Ectodermal cell (in vitro differentiated cells): ENCODE data around the gene ZFYVE28.

ENCODE experiments used
- H3K27ac ChIP-seq: 2 replicates; pipeline ENCODE4 v1.7.0; 2013; ENCODE audit warnings: mild to moderate bottlenecking, low read depth, low read length; ENCODE audit not compliant: insufficient read depth, poor library complexity, severe bottlenecking
- H3K27me3 ChIP-seq: 2 replicates; pipeline ENCODE4 v1.7.0; 2013; ENCODE audit warnings: mild to moderate bottlenecking, low read length; ENCODE audit not compliant: insufficient read depth, control insufficient read depth, poor library complexity, severe bottlenecking
- H3K36me3 ChIP-seq: one replicate; pipeline ENCODE4 v1.7.0; 2013; ENCODE audit warnings: low read length; ENCODE audit not compliant: control insufficient read depth, insufficient read depth
- H3K4me1 ChIP-seq: one replicate; pipeline ENCODE4 v1.7.0; 2013; ENCODE audit warnings: low read length; ENCODE audit not compliant: control insufficient read depth, insufficient read depth
- H3K4me3 ChIP-seq: 2 replicates; pipeline ENCODE4 v1.7.0; 2013; ENCODE audit warnings: low read depth, low read length, control low read depth; ENCODE audit not compliant: insufficient read depth
- H3K9me3 ChIP-seq: 2 replicates; pipeline ENCODE4 v1.7.0; 2013; ENCODE audit warnings: mild to moderate bottlenecking, low read length, moderate library complexity; ENCODE audit not compliant: control insufficient read depth
- WGBS, 2 experiments: methylation state at CpG; one replicate each; pipeline ENCODE4 v1.1.7; 2013; ENCODE audit warnings: missing lambda C conversion rate in 2 of 2; 5-methylcytosine and 5-hydroxymethylcytosine counted together

ZFYVE28 gene

GRCh38 chr4:2415881-2416563, 2.4 kb downstream of the ZFYVE28 start:
- H3K4me3 ChIP-seq, result no peak overlapping the region
- no peaks in the 10 kb centered on the region for H3K9me3 ChIP-seq
- WGBS, 2 experiments, result 59 to 61% methylated on average over 17 of the region's 17 CpGs

GRCh38 chr4:2415213-2415612, 3.2 kb downstream of the ZFYVE28 start:
- H3K4me1 ChIP-seq, result peaks cover 10% of the 10 kb centered on the region
- H3K4me3 ChIP-seq, result no peak overlapping the region
- WGBS, 2 experiments, result 88 to 99% methylated on average over 2 to 3 of the region's 3 CpGs
- peaks cover 86% of the 10 kb centered on the region for H3K27me3 ChIP-seq
- H3K27ac ChIP-seq, result no peak overlapping the region
- no peaks in the 10 kb centered on the region for H3K9me3 ChIP-seq
- H3K36me3 ChIP-seq, result no peaks in the 10 kb centered on the region

More at GRCh38 chr4:2415881-2416563, 2.4 kb downstream of the ZFYVE28 start:
- Histone ChIP-seq H3K4me1 (peaks cover 10% of the 10 kb centered on the region), H3K36me3 (no peaks in the 10 kb centered on the region), H3K27ac (no peak overlapping the region), H3K27me3 (peaks cover 94% of the 10 kb centered on the region)

- peaks cover 74% of the 10 kb centered on the region for H3K27me3 ChIP-seq
- H3K9me3 ChIP-seq, result no peaks in the 10 kb centered on the region
- H3K4me3 ChIP-seq, result no peak overlapping the region
- no peaks in the 10 kb centered on the region for H3K36me3 ChIP-seq
- WGBS, 2 experiments, result 76 to 78% methylated on average over 14 of the region's 14 CpGs
- peaks cover 10% of the 10 kb centered on the region for H3K4me1 ChIP-seq
- H3K27ac ChIP-seq, result no peak overlapping the region
Observed at GRCh38 chr4:2413821-2414610, 4.4 kb downstream of the ZFYVE28 start.

- no peak overlapping the region for H3K27ac ChIP-seq
- WGBS, 2 experiments, result 8 to 9% methylated on average over 30 of the region's 30 CpGs
- peaks cover 10% of the 10 kb centered on the region for H3K4me1 ChIP-seq
- H3K4me3 ChIP-seq, result no peak overlapping the region
- no peaks in the 10 kb centered on the region for H3K36me3 ChIP-seq
- H3K9me3 ChIP-seq, result no peaks in the 10 kb centered on the region
- H3K27me3 ChIP-seq, result peaks cover 66% of the 10 kb centered on the region
Observed at GRCh38 chr4:2412885-2413716, 5.3 kb downstream of the ZFYVE28 start.

GRCh38 chr4:2412534-2412884, 5.9 kb downstream of the ZFYVE28 start:
- Histone ChIP-seq H3K9me3 (no peaks in the 10 kb centered on the region), H3K4me1 (peaks cover 10% of the 10 kb centered on the region), H3K36me3 (no peaks in the 10 kb centered on the region), H3K27ac (no peak overlapping the region), H3K4me3 (no peak overlapping the region), H3K27me3 (peaks cover 60% of the 10 kb centered on the region)
- WGBS, 2 experiments, result 58 to 59% methylated on average over 5 of the region's 5 CpGs

GRCh38 chr4:2411786-2412510, 6.5 kb downstream of the ZFYVE28 start:
- peaks cover 55% of the 10 kb centered on the region for H3K27me3 ChIP-seq
- no peaks in the 10 kb centered on the region for H3K36me3 ChIP-seq
- H3K9me3 ChIP-seq, result no peaks in the 10 kb centered on the region
- H3K27ac ChIP-seq, result no peak overlapping the region
- peaks cover 10% of the 10 kb centered on the region for H3K4me1 ChIP-seq
- 88 to 90% methylated on average over 14 of the region's 14 CpGs for WGBS, 2 experiments
- no peak overlapping the region for H3K4me3 ChIP-seq

- H3K27me3 ChIP-seq, result peaks cover 29% of the 10 kb centered on the region
- H3K27ac ChIP-seq, result no peak overlapping the region
- H3K4me3 ChIP-seq, result no peak overlapping the region
- WGBS, 2 experiments, result 90 to 91% methylated on average over 14 of the region's 14 CpGs
- peaks cover 10% of the 10 kb centered on the region for H3K4me1 ChIP-seq
- H3K9me3 ChIP-seq, result no peaks in the 10 kb centered on the region
- no peaks in the 10 kb centered on the region for H3K36me3 ChIP-seq
Observed at GRCh38 chr4:2409381-2409783, 9.1 kb downstream of the ZFYVE28 start.

- H3K9me3 ChIP-seq, result no peaks in the 10 kb centered on the region
- no peak overlapping the region for H3K27ac ChIP-seq
- no peaks in the 10 kb centered on the region for H3K36me3 ChIP-seq
- H3K4me3 ChIP-seq, result no peak overlapping the region
- WGBS, 2 experiments, result 85 to 86% methylated on average over 10 of the region's 10 CpGs
- H3K27me3 ChIP-seq, result peaks cover 25% of the 10 kb centered on the region
- H3K4me1 ChIP-seq, result peaks cover 10% of the 10 kb centered on the region
Observed at GRCh38 chr4:2408976-2409375, 9.5 kb downstream of the ZFYVE28 start.

- Histone ChIP-seq H3K9me3 (no peaks in the 10 kb centered on the region), H3K4me1 (peaks cover 10% of the 10 kb centered on the region), H3K27me3 (peaks cover 20% of the 10 kb centered on the region), H3K4me3 (no peak overlapping the region), H3K27ac (no peak overlapping the region), H3K36me3 (no peaks in the 10 kb centered on the region)
- WGBS, 2 experiments, result 89 to 90% methylated on average over 15 of the region's 15 CpGs
Observed at GRCh38 chr4:2408401-2408958, 10.0 kb downstream of the ZFYVE28 start.
